Measurements from ENCODE around the gene TBC1D16. TPM values are rescaled to one million over a fixed set of nuclear protein-coding genes. Genes with fewer than 3 reads are reported as not detected.

TBC1D16 gene
- total RNA-seq, 1 donor from 2014 or later: 14.0 TPM

- DNase-seq (peak; percentile 92), ATAC-seq (ENCODE audit: poor library complexity) (peak; percentile 76)
- intact Hi-C loops (cut with DNase I): no loop called here
Measured at GRCh38 chr17:79993390-79994227, 42.1 kb downstream of the TBC1D16 start.

GRCh38 chr17:79992649-79993389, 42.9 kb downstream of the TBC1D16 start:
- intact Hi-C loops (cut with DNase I): no loop called here
- ATAC-seq (ENCODE audit: poor library complexity): peak; percentile 18
- DNase-seq: no peak

GRCh38 chr17:79991924-79992648, 43.6 kb downstream of the TBC1D16 start:
- DNase-seq (peak; percentile 70), ATAC-seq (ENCODE audit: poor library complexity) (peak; percentile 54)
- intact Hi-C loops (cut with DNase I): no loop called here

DNA sequence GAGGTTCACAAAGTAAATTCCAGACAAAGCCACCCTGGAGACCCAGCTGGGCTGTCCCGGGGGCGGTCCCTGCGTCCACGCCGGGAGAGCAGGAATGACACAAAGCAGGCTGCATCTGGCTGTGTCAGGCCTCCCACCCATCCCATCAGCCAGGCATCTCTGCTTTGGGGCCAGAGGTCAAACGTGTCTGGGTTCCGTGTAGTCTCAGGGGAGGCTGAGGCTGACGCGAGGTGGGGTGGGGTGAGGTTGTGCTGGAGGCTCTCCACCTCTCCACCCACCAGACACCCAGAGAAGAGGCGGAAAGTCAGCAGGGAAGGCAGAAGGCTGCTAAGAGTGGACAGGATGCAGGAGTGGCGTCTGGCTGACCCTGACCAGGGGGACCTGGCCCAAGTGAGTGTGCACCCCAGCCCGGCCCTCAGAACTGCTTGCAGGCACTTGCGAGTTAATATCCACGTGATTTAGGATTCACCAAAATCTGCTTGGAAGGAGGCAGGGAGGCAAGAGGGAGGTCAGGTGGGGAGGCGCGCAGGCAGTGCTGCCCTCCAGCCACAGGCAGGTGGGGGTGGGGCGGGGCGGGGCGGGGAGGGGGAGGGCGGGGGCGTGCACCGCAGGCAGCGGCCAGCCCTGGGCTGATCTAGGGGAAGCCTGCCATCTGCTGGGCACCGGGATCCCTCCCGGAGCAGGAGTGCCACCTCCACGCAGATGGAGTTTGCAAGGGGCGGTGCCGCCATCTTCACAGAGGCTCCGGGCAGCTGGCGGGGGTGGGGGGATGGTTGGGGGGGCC, 44.3 kb downstream of the TBC1D16 start:
- intact Hi-C loops (cut with DNase I): no loop called here
- DNase-seq (peak; percentile 90), ATAC-seq (ENCODE audit: poor library complexity) (peak; percentile 87)

GRCh38 chr17:79990704-79991103, 45.0 kb downstream of the TBC1D16 start:
- no peak for ATAC-seq (ENCODE audit: poor library complexity)
- DNase-seq: no peak
- intact Hi-C loops (cut with DNase I): no loop called here

GRCh38 chr17:79990051-79990592, 45.5 kb downstream of the TBC1D16 start:
- no peak for ATAC-seq (ENCODE audit: poor library complexity)

GRCh38 chr17:79989106-79989835, 46.4 kb downstream of the TBC1D16 start:
- intact Hi-C loops (cut with DNase I): loop anchor here (5.0 kb wide), 1 partner anchor 247 kb away; no protein-coding TSS in a partner anchor
- no peak for DNase-seq
- no peak for ATAC-seq (ENCODE audit: poor library complexity)

More at GRCh38 chr17:79990051-79990592, 45.5 kb downstream of the TBC1D16 start:
- DNase-seq: no peak
- intact Hi-C loops (cut with DNase I): no loop called here

GRCh38 chr17:79988185-79988971, 47.3 kb downstream of the TBC1D16 start:
- DNase-seq: no peak
- ATAC-seq (ENCODE audit: poor library complexity): no peak
- intact Hi-C loops (cut with DNase I): loop anchor here (5.0 kb wide), 1 partner anchor 246 kb away; no protein-coding TSS in a partner anchor

DNA sequence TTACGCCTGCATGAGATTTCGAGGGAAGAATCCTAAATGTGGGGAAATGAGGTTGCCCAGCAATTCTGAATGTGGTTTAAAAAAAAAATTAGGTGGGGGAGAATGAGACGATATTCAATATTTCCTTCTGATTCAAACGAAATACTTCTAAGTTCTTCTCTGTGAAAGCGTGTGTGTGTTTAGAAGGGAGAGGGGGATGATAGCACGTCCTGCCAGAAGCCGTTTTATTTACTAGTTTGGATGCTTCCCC, 47.8 kb downstream of the TBC1D16 start:
- intact Hi-C loops (cut with DNase I): loop anchor here (5.0 kb wide), 1 partner anchor 246 kb away; no protein-coding TSS in a partner anchor
- ATAC-seq (ENCODE audit: poor library complexity) (no peak), DNase-seq (no peak)

GRCh38 chr17:79987187-79987934, 48.3 kb downstream of the TBC1D16 start:
- DNase-seq: no peak
- no peak for ATAC-seq (ENCODE audit: poor library complexity)
- intact Hi-C loops (cut with DNase I): loop anchor here (5.0 kb wide), 1 partner anchor 245 kb away; no protein-coding TSS in a partner anchor

DNA sequence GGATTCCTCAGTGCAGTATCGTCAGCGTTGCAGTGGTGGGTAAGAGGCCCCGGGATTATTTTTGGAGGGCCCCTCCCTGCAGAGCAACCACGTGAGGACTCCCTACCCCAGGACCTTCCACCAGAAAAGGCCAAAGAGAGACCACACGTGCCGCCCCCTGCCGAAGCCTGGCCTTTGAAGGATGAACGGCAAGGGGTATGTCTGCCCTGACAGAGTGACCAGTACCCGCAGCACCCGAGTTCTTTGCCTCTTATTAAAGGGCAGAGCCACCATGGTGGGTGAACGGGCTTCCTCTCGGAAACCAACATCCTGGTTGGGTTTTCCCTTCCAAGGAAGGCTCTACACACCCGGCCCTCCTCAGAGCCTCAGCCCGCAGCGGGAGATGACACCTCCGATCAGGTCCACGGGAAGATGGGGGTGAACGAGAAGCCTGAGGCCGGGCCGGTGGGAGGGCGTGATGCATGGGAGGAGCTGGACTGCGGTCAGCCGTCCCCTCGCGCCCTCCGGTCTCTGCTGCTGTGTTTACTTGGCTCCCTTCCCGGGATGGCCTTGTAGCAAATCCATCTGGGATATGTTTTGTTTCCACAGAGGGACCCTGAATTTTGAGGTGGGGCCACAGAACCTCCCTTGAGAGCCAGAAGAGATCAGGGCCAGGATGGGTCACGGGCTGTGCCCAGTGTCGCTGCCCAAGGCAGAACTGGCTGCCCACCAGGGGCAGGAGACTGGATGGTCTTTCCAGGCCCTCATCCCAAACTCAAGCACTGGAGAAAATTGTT, 49.1 kb downstream of the TBC1D16 start:
- DNase-seq: no peak
- no peak for ATAC-seq (ENCODE audit: poor library complexity)
- intact Hi-C loops (cut with DNase I): loop anchor here (5.0 kb wide), 1 partner anchor 244 kb away; no protein-coding TSS in a partner anchor

DNA sequence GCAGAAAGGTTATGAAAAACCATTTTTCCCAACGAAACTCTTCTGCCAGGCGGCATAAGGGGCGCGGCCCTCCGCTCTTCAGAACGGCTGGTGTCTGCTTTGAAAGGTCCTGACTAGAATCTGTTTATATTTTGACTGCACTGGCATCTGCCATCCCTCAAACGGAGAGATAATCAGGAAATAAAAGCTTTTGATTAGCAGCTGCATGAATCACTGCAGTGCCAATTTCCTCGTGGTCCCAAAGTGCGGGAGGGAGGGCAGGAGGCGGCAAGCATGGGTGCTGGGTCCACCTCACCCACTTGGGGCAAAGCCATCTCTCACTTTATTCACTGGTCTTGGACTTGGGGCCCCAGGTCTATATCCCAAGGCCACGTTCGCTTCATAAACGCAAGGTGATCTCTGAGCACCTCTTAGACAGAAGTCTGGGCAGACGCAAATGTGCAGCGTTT, 49.7 kb downstream of the TBC1D16 start:
- DNase-seq: no peak
- intact Hi-C loops (cut with DNase I): loop anchor here (5.0 kb wide), 1 partner anchor 244 kb away; no protein-coding TSS in a partner anchor

DNA sequence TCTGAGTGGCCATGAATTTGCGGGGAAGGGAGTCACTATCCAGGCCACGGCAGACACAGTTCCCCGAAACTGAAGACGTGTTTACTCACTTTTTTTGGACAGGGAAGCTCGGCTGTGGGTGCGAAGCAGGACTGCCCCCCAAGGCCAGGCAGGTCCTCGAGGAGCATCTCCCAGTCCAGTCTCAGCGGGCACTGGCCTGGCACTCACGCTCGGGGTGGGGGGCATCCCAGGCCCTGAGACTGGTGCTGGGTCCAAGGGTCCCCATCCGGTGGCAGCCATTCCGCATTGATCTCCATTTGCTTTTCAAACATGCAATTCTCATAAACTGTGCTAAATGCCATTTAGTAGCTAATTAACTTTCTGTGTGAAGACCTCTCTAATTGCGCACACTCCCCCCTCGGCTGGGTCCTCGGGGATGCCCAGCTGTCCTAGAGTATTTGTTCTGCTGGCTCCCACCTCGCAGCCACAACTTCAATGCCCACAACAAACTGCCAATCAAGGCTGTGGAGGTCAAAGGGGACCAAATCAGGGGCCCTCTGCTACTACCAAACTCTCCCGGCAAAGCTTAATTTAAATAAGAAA, 50.2 kb downstream of the TBC1D16 start:
- DNase-seq: no peak
- no peak for ATAC-seq (ENCODE audit: poor library complexity)
- intact Hi-C loops (cut with DNase I): loop anchor here (5.0 kb wide), 1 partner anchor 243 kb away; no protein-coding TSS in a partner anchor

More for the DNA sequence above, 49.7 kb downstream of the TBC1D16 start:
- ATAC-seq (ENCODE audit: poor library complexity): no peak

DNA sequence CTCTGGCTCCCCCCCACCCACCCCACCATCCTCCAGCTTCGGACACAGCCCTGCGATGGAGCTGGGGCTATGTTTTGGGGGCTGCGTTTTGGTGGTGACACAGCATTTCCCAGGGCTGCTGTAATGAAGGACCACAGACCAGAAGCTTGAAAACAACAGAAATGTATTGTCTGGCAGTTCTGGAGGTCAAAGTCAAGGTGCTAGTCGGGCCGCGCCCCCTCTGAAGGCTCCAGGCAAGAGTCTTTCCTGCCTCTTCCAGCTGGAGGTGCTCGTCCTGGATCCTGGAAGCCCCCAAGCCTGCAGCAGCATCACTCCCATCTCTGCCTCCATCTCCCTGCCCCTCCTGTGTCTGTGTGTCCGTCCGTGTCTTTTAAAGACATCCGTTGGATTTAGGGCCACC, 50.8 kb downstream of the TBC1D16 start:
- no peak for DNase-seq
- intact Hi-C loops (cut with DNase I): loop anchor here (5.0 kb wide), 1 partner anchor 243 kb away; no protein-coding TSS in a partner anchor

More for the DNA sequence above, 50.8 kb downstream of the TBC1D16 start:
- ATAC-seq (ENCODE audit: poor library complexity): no peak
